ENCODE measurements around the gene MKI67. TPM values are rescaled to one million over a fixed set of nuclear protein-coding genes. Genes with fewer than 3 reads are reported as not detected.

The MKI67 gene
- total and polyA plus RNA-seq, 10 of the 15 experiments (the other 5 are each of a cell fraction or from before 2014, with no cell fraction given) = 22.3 to 183 (median 82.9) TPM

DNA sequence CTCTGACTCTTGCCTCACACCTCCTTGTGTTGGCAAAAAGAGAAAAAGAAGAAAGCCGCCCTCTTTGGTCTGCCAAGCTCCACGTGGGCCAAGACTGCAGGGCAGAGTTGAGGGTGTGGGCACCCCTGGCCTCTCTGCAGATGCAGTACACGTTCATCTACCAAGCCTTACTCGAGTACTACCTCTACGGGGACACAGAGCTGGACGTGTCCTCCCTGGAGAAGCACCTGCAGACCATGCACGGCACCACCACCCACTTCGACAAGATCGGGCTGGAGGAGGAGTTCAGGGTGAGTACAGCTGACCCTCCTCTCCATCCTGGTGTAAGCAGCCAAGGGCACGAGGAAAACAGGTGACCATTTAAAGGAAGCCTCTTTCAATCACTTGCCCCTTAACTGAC lies 56.1 kb downstream of the MKI67 start:
- H4K20me1 ChIP-seq (ENCODE audit: control insufficient read depth, insufficient read depth) = no peaks in the 10 kb centered on the region
- intact Hi-C loops (cut with micrococcal nuclease; ENCODE audit: unreplicated experiment) = no loop called here
- H3K4me3 ChIP-seq = no peak overlapping the region
- RAD21 ChIA-PET (ENCODE audit: unreplicated experiment) = interaction anchor here (1.4 to 2.0 kb wide), 4 partner anchors 11 to 354 kb away, joined by 8 to 13 read pairs (median 10); no protein-coding TSS in a partner anchor
- TF ChIP-seq NFIC (IDR thresholded peaks at IDR 0.05; ENCODE audit: low read depth, low read length) = no peak
- no peak for TF ChIP-seq BCLAF1 (IDR thresholded peaks at IDR 0.05)
- TF ChIP-seq EZH2 (IDR thresholded peaks at IDR 0.05; ENCODE audit: borderline replicate concordance, control insufficient read depth, low read depth, low read length) = no peak
- TF ChIP-seq, protein P1, sequence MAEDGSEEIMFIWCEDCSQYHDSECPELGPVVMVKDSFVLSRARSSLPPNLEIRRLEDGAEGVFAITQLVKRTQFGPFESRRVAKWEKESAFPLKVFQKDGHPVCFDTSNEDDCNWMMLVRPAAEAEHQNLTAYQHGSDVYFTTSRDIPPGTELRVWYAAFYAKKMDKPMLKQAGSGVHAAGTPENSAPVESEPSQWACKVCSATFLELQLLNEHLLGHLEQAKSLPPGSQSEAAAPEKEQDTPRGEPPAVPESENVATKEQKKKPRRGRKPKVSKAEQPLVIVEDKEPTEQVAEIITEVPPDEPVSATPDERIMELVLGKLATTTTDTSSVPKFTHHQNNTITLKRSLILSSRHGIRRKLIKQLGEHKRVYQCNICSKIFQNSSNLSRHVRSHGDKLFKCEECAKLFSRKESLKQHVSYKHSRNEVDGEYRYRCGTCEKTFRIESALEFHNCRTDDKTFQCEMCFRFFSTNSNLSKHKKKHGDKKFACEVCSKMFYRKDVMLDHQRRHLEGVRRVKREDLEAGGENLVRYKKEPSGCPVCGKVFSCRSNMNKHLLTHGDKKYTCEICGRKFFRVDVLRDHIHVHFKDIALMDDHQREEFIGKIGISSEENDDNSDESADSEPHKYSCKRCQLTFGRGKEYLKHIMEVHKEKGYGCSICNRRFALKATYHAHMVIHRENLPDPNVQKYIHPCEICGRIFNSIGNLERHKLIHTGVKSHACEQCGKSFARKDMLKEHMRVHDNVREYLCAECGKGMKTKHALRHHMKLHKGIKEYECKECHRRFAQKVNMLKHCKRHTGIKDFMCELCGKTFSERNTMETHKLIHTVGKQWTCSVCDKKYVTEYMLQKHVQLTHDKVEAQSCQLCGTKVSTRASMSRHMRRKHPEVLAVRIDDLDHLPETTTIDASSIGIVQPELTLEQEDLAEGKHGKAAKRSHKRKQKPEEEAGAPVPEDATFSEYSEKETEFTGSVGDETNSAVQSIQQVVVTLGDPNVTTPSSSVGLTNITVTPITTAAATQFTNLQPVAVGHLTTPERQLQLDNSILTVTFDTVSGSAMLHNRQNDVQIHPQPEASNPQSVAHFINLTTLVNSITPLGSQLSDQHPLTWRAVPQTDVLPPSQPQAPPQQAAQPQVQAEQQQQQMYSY (CRISPR knock-in tag; IDR thresholded peaks at IDR 0.05) = no peak
- no peak for TF ChIP-seq MTA3 (IDR thresholded peaks at IDR 0.05; ENCODE audit: borderline replicate concordance, low read length)
- no peak for TF ChIP-seq BMI1 (IDR thresholded peaks at IDR 0.05; ENCODE audit: borderline replicate concordance)
- no peak for TF ChIP-seq ATF2 (IDR thresholded peaks at IDR 0.05; ENCODE audit: low read length)
- H3K79me2 ChIP-seq (ENCODE audit: control insufficient read depth, insufficient read depth, low read length) = no peaks in the 10 kb centered on the region
- no peaks in the 10 kb centered on the region for H3K27me3 ChIP-seq (replicated peaks in 1 of 2; ENCODE audit: control insufficient read depth in 2 of 2, insufficient read depth in 2 of 2, low read length in 1 of 2)
- no peak for DNase-seq (ENCODE audit: low read depth, low spot score)
- FAIRE-seq = no peak
- no peak overlapping the region for H3K9ac ChIP-seq (ENCODE audit: control insufficient read depth, insufficient read depth, low read length)
- 65% methylated on average over 10 of the region's 10 CpGs for WGBS (ENCODE audit: insufficient coverage, insufficient replicate concordance, low lambda C conversion rate, missing lambda C conversion rate)
- no TSS peak for BruUV-seq (replicated peaks)
- in situ Hi-C loops (cut with MboI) = loop anchor here (5.0 kb wide), 1 partner anchor 38 kb away; no protein-coding TSS in a partner anchor
- ATAC-seq = no peak
- SMC1A ChIA-PET (ENCODE audit: uncharacterized antibody, unreplicated experiment) = interaction anchor here (1.0 to 5.5 kb wide), 6 partner anchors 35 to 505 kb away, joined by 3 to 128 read pairs (median 3); no protein-coding TSS in a partner anchor
- POLR2A ChIA-PET = no interaction called here
- H3K9me3 ChIP-seq (replicated peaks; ENCODE audit: control insufficient read depth, insufficient read depth, low read length) = no peaks in the 10 kb centered on the region
- H3K36me3 ChIP-seq (ENCODE audit: control insufficient read depth in 2 of 2, insufficient read depth in 2 of 2, low read length in 1 of 2) = peaks cover 0 to 13% of the 10 kb centered on the region in 2 experiments; a peak in 3 of 4 replicates
- H3K27ac ChIP-seq (ENCODE audit: control insufficient read depth, insufficient read depth) = no peak overlapping the region
- H2AFZ ChIP-seq (ENCODE audit: control insufficient read depth, low read depth, low read length) = no peak overlapping the region
- H3K4me2 ChIP-seq (ENCODE audit: control insufficient read depth, insufficient read depth) = no peak overlapping the region
- CTCF ChIA-PET = interaction anchor here (0.9 to 9.4 kb wide), 9 partner anchors 10 to 354 kb away, joined by 3 to 277 read pairs (median 9); no protein-coding TSS in a partner anchor
- H3K4me1 ChIP-seq (ENCODE audit: control insufficient read depth, insufficient read depth, low read length) = peaks cover 4% of the 10 kb centered on the region
